PC-3 (cell line): ENCODE data around the gene MBTPS2. TPM values are rescaled to one million over a fixed set of nuclear protein-coding genes. Genes with fewer than 3 reads are reported as not detected.
"Not testable (repeated sequence)": the region's sequence is repeated elsewhere in the genome, so short reads cannot be mapped to it uniquely, and the experiment has no call there.

ENCODE experiments used
- ATAC-seq: fragments of 200-7000 bp; cut with Tn5 transposase; 2 replicates; pipeline ENCODE4 v1.9.1; 2020; ENCODE audit warnings: mild to moderate bottlenecking, moderate library complexity
- BruUV-seq: library from RNA; stranded (reverse); fragments of 400-500 nt; replicated peaks from 2 replicates; lab custom pipeline; 2021; lab: Mats Ljungman, UMichigan
- CTCF ChIA-PET: fragments of 300-600 bp; sonication (Branson Sonifier 250); formaldehyde crosslinking; loops from one replicate; lab custom pipeline; 2022; ENCODE audit warnings: antibody characterized with exemption; lab: Charles Lee
- POLR2A ChIA-PET: fragments of 300-600 bp; sonication (Branson Sonifier 250); formaldehyde crosslinking; loops from one replicate; lab custom pipeline; 2022; ENCODE audit warnings: antibody characterized with exemption; ENCODE audit not compliant: unreplicated experiment; lab: Charles Lee
- DNase-seq: peaks from one replicate; pipeline ENCODE4 v3.0.0-alpha.2; 2015
- H2AFZ ChIP-seq: fragments of 300-600 bp; sonication (generic); 2 replicates; pipeline ENCODE4 v1.6.0; 2016; ENCODE audit warnings: antibody characterized with exemption, low read length
- H3F3A ChIP-seq: fragments of 300-600 bp; sonication (generic); one replicate; pipeline ENCODE4 v1.6.0; 2017; ENCODE audit warnings: antibody characterized with exemption, low read length, control low read depth, mild to moderate bottlenecking; ENCODE audit not compliant: unreplicated experiment
- H3K27ac ChIP-seq: fragments of 300-600 bp; sonication (generic); 2 replicates; pipeline ENCODE4 v1.5.1; 2016; ENCODE audit warnings: mild to moderate bottlenecking, low read length
- H3K27me3 ChIP-seq: fragments of 300-600 bp; sonication (generic); 2 replicates; pipeline ENCODE4 v1.6.1; 2016; ENCODE audit warnings: low read length, mixed read lengths
- H3K36me3 ChIP-seq: fragments of 300-600 bp; sonication (generic); 2 replicates; pipeline ENCODE4 v1.6.1; 2016; ENCODE audit warnings: low read depth, mixed run types, low read length, mixed read lengths
- H3K4me1 ChIP-seq: fragments of 300-600 bp; sonication (generic); 2 replicates; pipeline ENCODE4 v1.5.1; 2016; ENCODE audit warnings: low read length; ENCODE audit not compliant: insufficient read depth
- H3K4me2 ChIP-seq: fragments of 300-600 bp; sonication (generic); 2 replicates; pipeline ENCODE4 v1.6.0; 2016; ENCODE audit warnings: low read length
- H3K4me3 ChIP-seq: fragments of 300-600 bp; sonication (generic); 2 replicates; pipeline ENCODE4 v1.5.1; 2016; ENCODE audit warnings: mild to moderate bottlenecking, low read length, mixed read lengths
- H3K79me2 ChIP-seq: fragments of 300-600 bp; sonication (generic); 2 replicates; pipeline ENCODE4 v1.6.1; 2017; ENCODE audit warnings: low read length, mixed read lengths
- H3K9ac ChIP-seq: fragments of 300-600 bp; sonication (generic); 2 replicates; pipeline ENCODE4 v1.6.0; 2016; ENCODE audit warnings: mild to moderate bottlenecking, low read length
- H3K9me2 ChIP-seq: fragments of 300-600 bp; sonication (generic); replicated peaks from 2 replicates; pipeline ENCODE4 v1.6.1; 2016; ENCODE audit warnings: mixed run types, low read length, mixed read lengths
- H3K9me3 ChIP-seq: fragments of 300-600 bp; sonication (generic); 2 replicates; pipeline ENCODE4 v1.6.1; 2016; ENCODE audit warnings: low read length, mixed read lengths
- H4K20me1 ChIP-seq: fragments of 300-600 bp; sonication (generic); 2 replicates; pipeline ENCODE4 v1.6.1; 2016; ENCODE audit warnings: low read length, mixed read lengths
- EZH2 ChIP-seq: fragments of 300-600 bp; sonication (generic); IDR thresholded peaks from one replicate; pipeline ENCODE4 v1.6.1; 2017; ENCODE audit warnings: antibody characterized with exemption, mild to moderate bottlenecking, low read length; ENCODE audit not compliant: unreplicated experiment
- EZH2phosphoT487 ChIP-seq: fragments of 300-600 bp; sonication (generic); IDR thresholded peaks from 2 replicates; pipeline ENCODE4 v1.6.1; 2018; ENCODE audit warnings: mild to moderate bottlenecking, antibody characterized with exemption, low read length, borderline replicate concordance
- intact Hi-C: fragments of 100-400 bp; cut with micrococcal nuclease; formaldehyde crosslinking; loops from 2 replicates; pipeline ENCODE4 v1.9.0; 2023
- total RNA-seq: library from RNA; depleted of rRNA; stranded (reverse); fragments of >200 nt; gene quantifications from 2 replicates; pipeline ENCODE4 v1.2.3, GENCODE V29; 2014
- TF ChIP-seq, protein P1 (sequence below): fragments of 300-600 bp; sonication (generic); conservative IDR thresholded peaks from 2 replicates; pipeline ENCODE4 v1.5.1; 2017; ENCODE audit warnings: antibody characterized with exemption, low read depth, mild to moderate bottlenecking, low read length

Gene MBTPS2
- total RNA-seq, 1 experiment from 2014 or later, result 5.8 TPM

DNA sequence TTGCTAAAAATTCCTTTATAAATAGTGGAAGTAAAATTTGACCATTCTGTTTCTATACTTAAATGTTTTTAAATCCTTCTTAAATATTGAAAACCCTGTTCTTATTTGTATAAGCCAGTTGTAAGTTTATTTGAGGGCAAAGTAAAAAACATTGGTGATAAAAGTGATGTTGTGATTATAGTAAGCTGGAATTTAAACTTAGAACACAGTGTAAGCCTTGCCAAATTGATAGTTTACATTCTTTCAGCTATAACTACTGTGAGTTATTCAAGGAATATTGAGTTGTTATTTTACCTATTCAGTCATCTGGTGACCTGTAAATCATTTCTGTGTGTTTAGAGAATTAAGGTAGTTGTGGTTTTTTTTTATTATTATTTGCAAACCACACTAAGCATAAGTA is 26.0 kb downstream of the MBTPS2 start:
- no peak overlapping the region for H3K4me2 ChIP-seq
- TF ChIP-seq EZH2 (no peak), EZH2phosphoT487 (no peak)
- TF ChIP-seq, protein P1, sequence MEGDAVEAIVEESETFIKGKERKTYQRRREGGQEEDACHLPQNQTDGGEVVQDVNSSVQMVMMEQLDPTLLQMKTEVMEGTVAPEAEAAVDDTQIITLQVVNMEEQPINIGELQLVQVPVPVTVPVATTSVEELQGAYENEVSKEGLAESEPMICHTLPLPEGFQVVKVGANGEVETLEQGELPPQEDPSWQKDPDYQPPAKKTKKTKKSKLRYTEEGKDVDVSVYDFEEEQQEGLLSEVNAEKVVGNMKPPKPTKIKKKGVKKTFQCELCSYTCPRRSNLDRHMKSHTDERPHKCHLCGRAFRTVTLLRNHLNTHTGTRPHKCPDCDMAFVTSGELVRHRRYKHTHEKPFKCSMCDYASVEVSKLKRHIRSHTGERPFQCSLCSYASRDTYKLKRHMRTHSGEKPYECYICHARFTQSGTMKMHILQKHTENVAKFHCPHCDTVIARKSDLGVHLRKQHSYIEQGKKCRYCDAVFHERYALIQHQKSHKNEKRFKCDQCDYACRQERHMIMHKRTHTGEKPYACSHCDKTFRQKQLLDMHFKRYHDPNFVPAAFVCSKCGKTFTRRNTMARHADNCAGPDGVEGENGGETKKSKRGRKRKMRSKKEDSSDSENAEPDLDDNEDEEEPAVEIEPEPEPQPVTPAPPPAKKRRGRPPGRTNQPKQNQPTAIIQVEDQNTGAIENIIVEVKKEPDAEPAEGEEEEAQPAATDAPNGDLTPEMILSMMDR, result no peak
- no peaks in the 10 kb centered on the region for H3F3A ChIP-seq
- H3K27ac ChIP-seq, result no peak overlapping the region
- no TSS peak for BruUV-seq
- H3K9ac ChIP-seq, result no peak overlapping the region
- no peaks in the 10 kb centered on the region for H3K79me2 ChIP-seq
- no peaks in the 10 kb centered on the region for H4K20me1 ChIP-seq
- no peaks in the 10 kb centered on the region for H3K36me3 ChIP-seq
- H3K9me3 ChIP-seq, result no peaks in the 10 kb centered on the region
- no peaks in the 10 kb centered on the region for H3K27me3 ChIP-seq
- no peaks in the 10 kb centered on the region for H3K4me1 ChIP-seq
- no peak for ATAC-seq
- no peak overlapping the region for H2AFZ ChIP-seq
- no peak for DNase-seq
- ChIA-PET CTCF (no interaction called here), POLR2A (no interaction called here)
- intact Hi-C loops, result loop anchor here (10.0 kb wide), 1 partner anchor 59 kb away; no protein-coding TSS in a partner anchor
- H3K9me2 ChIP-seq, result no peaks in the 10 kb centered on the region
- no peak overlapping the region for H3K4me3 ChIP-seq

DNA sequence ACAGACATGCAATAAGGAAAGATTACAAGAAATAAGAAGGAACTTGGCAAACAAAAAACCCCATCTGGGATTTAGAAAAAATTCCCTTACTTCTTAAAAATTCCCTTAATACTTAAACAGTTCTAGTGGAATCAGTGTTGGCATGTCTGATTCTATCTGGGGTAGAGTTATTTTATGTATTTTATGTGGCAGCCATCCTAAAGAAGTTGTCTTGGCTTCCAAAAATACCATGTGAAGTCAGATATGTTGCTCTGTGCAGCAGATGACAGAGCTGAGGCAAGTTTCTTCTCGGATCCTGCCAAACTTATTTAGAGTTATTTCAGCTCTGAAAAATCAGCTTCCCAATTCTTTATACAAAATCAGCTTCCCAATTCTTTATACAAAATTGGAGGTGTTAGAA is 31.1 kb downstream of the MBTPS2 start:
- Histone ChIP-seq H3K36me3 (no peaks in the 10 kb centered on the region), H3K9me3 (no peaks in the 10 kb centered on the region), H4K20me1 (no peaks in the 10 kb centered on the region), H3K27ac (no peak overlapping the region), H3K9me2 (no peaks in the 10 kb centered on the region), H3K4me3 (no peak overlapping the region), H3F3A (no peaks in the 10 kb centered on the region), H3K27me3 (no peaks in the 10 kb centered on the region), H2AFZ (no peak overlapping the region), H3K79me2 (no peaks in the 10 kb centered on the region), H3K4me2 (no peak overlapping the region), H3K4me1 (no peaks in the 10 kb centered on the region), H3K9ac (no peak overlapping the region)
- ChIA-PET CTCF (no interaction called here), POLR2A (no interaction called here)
- no TSS peak for BruUV-seq
- ATAC-seq, result no peak
- intact Hi-C loops, result no loop called here
- DNase-seq, result no peak
- TF ChIP-seq EZH2 (no peak), EZH2phosphoT487 (no peak)

DNA sequence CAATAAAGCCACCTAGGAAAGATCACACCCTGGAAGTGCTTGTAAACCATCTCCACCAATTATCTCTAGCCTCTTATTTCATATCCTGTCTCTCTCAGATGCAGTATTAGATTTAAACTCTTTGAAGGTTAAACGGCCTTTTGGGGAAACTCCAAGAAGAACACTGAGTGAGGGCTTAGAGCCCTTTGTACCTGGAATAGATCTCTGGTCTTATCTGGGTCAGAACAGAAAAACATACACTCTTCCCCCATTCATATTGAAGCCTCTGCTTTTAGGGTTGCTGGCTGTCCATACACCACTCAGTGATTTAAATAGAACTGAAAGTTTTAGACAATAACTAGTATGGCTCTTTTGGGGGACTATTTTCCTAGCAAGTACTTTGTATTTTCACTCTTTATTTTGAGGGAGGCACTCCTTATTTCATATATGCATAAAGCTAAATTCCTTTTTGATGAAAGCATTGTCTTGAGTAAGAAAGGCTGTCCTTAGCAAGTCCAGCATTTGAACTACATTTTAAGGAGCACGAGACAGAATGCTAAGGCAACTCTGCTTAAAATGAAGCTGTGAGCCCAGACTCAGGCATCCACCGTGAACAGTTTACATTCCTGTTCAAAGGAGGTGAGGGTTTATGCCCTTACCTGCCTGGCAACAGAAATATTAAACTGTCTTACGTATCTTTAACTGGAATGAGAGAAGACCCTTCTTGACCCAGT is 33.8 kb downstream of the MBTPS2 start:
- Histone ChIP-seq H3K9me3 (no peaks in the 10 kb centered on the region), H3K4me2 (no peak overlapping the region), H3K79me2 (no peaks in the 10 kb centered on the region), H3K9ac (no peak overlapping the region), H4K20me1 (no peaks in the 10 kb centered on the region), H3F3A (no peaks in the 10 kb centered on the region), H3K4me3 (no peak overlapping the region), H3K27me3 (no peaks in the 10 kb centered on the region), H3K9me2 (no peaks in the 10 kb centered on the region), H3K4me1 (no peaks in the 10 kb centered on the region), H2AFZ (no peak overlapping the region), H3K36me3 (no peaks in the 10 kb centered on the region), H3K27ac (no peak overlapping the region)
- intact Hi-C loops, result no loop called here
- CTCF ChIA-PET, result no interaction called here
- no peak for TF ChIP-seq EZH2
- TF ChIP-seq, protein P1, result no peak
- TF ChIP-seq EZH2phosphoT487, result no peak
- no peak for ATAC-seq
- DNase-seq, result no peak
- POLR2A ChIA-PET, result no interaction called here
- no TSS peak for BruUV-seq

DNA sequence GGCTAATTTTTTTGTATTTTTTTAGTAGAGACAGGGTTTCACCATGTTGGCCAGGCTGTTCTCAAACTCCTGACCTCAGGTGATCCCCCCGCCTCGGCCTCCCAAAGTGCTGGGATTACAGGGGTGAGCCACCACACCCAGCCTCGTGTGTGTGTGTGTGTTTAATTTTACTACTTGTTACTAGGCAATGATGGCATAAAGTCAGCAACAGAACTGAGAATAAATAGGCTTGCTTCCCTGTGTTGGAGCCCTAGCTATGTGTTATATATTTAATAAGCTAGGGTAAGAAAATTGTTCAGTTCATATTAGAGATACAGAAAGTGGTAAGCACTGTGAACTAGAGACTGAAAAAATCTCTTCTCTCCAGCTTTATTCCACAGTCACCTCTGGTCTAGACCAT is 34.8 kb downstream of the MBTPS2 start:
- H3K9me2 ChIP-seq, H3F3A ChIP-seq, DNase-seq, H3K79me2 ChIP-seq, H2AFZ ChIP-seq, H3K9ac ChIP-seq, H3K36me3 ChIP-seq, H3K4me3 ChIP-seq, intact Hi-C loops, ATAC-seq, H3K4me2 ChIP-seq, BruUV-seq, POLR2A ChIA-PET, H4K20me1 ChIP-seq, H3K27me3 ChIP-seq, H3K27ac ChIP-seq, H3K4me1 ChIP-seq, H3K9me3 ChIP-seq: not testable (repeated sequence)
- CTCF ChIA-PET, result interaction anchor here (0.7 kb wide), 1 partner anchor 1347 kb away, joined by 13 read pairs; no protein-coding TSS in a partner anchor
